ENCODE results near the gene TMEM259.

- TF ChIP-seq CTCF (IDR thresholded peaks at IDR 0.05) = peak; percentile 98
- TF ChIP-seq EZH2 (IDR thresholded peaks at IDR 0.05; ENCODE audit: borderline replicate concordance, insufficient read depth, low read depth, low read length, poor library complexity, severe bottlenecking) = no peak
Observed at GRCh38 chr19:1001538-1002166, 19.3 kb downstream of the TMEM259 start.
